HepG2 (cell line): ENCODE data around the gene C9orf78. TPM values are rescaled to one million over a fixed set of nuclear protein-coding genes. Genes with fewer than 3 reads are reported as not detected.

Experiments
- CENPX ChIP-seq: sonication (generic); formaldehyde crosslinking; IDR thresholded peaks from 2 replicates; pipeline ENCODE4 v1.9.0; 2021; ENCODE audit warnings: mild to moderate bottlenecking, missing genetic modification reagents, moderate library complexity
- DR1 ChIP-seq: sonication (generic); formaldehyde crosslinking; IDR thresholded peaks from 2 replicates; pipeline ENCODE4 v1.8.0; 2021; ENCODE audit warnings: mild to moderate bottlenecking, missing genetic modification reagents, inconsistent platforms
- EED ChIP-seq: sonication (generic); formaldehyde crosslinking; IDR thresholded peaks from 2 replicates; pipeline ENCODE4 v1.5.0; 2020; ENCODE audit warnings: mild to moderate bottlenecking, missing genetic modification reagents
- ELF4 ChIP-seq: sonication (generic); formaldehyde crosslinking; IDR thresholded peaks from 2 replicates; pipeline ENCODE4 v1.5.0; 2020; ENCODE audit warnings: missing genetic modification reagents, mild to moderate bottlenecking, moderate library complexity, borderline replicate concordance
- GABPA ChIP-seq, 2 experiments: IDR thresholded peaks; 2 replicates each; pipeline ENCODE4 v1.6.1; 2011 to 2016; ENCODE audit warnings: low read depth in 2 of 2, low read length in 1 of 2, missing biosample characterization in 1 of 2, missing genetic modification characterization in 1 of 2
- NFIC ChIP-seq: IDR thresholded peaks from 2 replicates; pipeline ENCODE4 v1.6.1; 2012; ENCODE audit warnings: mild to moderate bottlenecking, low read length, inconsistent platforms
- NFKB2 ChIP-seq: sonication (generic); formaldehyde crosslinking; IDR thresholded peaks from 2 replicates; pipeline ENCODE4 v1.4.0; 2020; ENCODE audit warnings: missing genetic modification reagents, borderline replicate concordance
- PAX8 ChIP-seq: sonication (generic); formaldehyde crosslinking; IDR thresholded peaks from 2 replicates; pipeline ENCODE4 v1.8.0; 2022; ENCODE audit warnings: mild to moderate bottlenecking, missing genetic modification reagents, borderline replicate concordance
- SCMH1 ChIP-seq: sonication (generic); formaldehyde crosslinking; IDR thresholded peaks from 2 replicates; pipeline ENCODE4 v1.9.0; 2021; ENCODE audit warnings: missing genetic modification reagents, mild to moderate bottlenecking, borderline replicate concordance
- SIN3A ChIP-seq: IDR thresholded peaks from 2 replicates; pipeline ENCODE4 v1.6.1; 2011; ENCODE audit warnings: low read depth, mild to moderate bottlenecking, control low read depth, low read length, borderline replicate concordance
- SSRP1 ChIP-seq: IDR thresholded peaks from 2 replicates; pipeline ENCODE4 v1.6.1; 2016; ENCODE audit warnings: control low read depth
- ZFP62 ChIP-seq: sonication (generic); formaldehyde crosslinking; IDR thresholded peaks from 2 replicates; pipeline ENCODE4 v1.4.0; 2020; ENCODE audit warnings: missing genetic modification reagents
- ZNF24 ChIP-seq: fragments of 450-650 bp; IDR thresholded peaks from 2 replicates; pipeline ENCODE4 v1.6.1; 2017; ENCODE audit warnings: antibody characterized with exemption, mild to moderate bottlenecking
- ZNF30 ChIP-seq: sonication (generic); formaldehyde crosslinking; IDR thresholded peaks from 2 replicates; pipeline ENCODE4 v1.5.0; 2020; ENCODE audit warnings: mild to moderate bottlenecking, missing genetic modification reagents
- ZNF567 ChIP-seq: sonication (generic); formaldehyde crosslinking; IDR thresholded peaks from 2 replicates; pipeline ENCODE4 v1.8.1; 2023; ENCODE audit warnings: mild to moderate bottlenecking, missing genetic modification reagents, borderline replicate concordance
- ZNF570 ChIP-seq: sonication (generic); formaldehyde crosslinking; IDR thresholded peaks from 2 replicates; pipeline ENCODE4 v1.4.0; 2020; ENCODE audit warnings: mild to moderate bottlenecking, missing genetic modification reagents, borderline replicate concordance
- ZNF577 ChIP-seq: sonication (generic); formaldehyde crosslinking; IDR thresholded peaks from 2 replicates; pipeline ENCODE4 v1.4.0; 2020; ENCODE audit warnings: mild to moderate bottlenecking, low read depth, missing genetic modification reagents, borderline replicate concordance
- ZNF589 ChIP-seq: sonication (generic); formaldehyde crosslinking; conservative IDR thresholded peaks from 2 replicates; pipeline ENCODE4 v1.8.0; 2022; ENCODE audit warnings: mild to moderate bottlenecking, moderate library complexity, missing genetic modification reagents
- ZNF7 ChIP-seq: IDR thresholded peaks from 2 replicates; pipeline ENCODE4 v1.6.1; 2016; ENCODE audit warnings: missing biosample characterization, missing genetic modification reagents
- ZNF790 ChIP-seq: sonication (generic); formaldehyde crosslinking; IDR thresholded peaks from 2 replicates; pipeline ENCODE4 v1.8.0; 2022; ENCODE audit warnings: missing genetic modification reagents, mild to moderate bottlenecking, borderline replicate concordance
- ZSCAN22 ChIP-seq: sonication (generic); formaldehyde crosslinking; IDR thresholded peaks from 2 replicates; pipeline ENCODE4 v1.4.0; 2020; ENCODE audit warnings: mild to moderate bottlenecking, missing genetic modification reagents
- polyA plus RNA-seq, 8 experiments: library from polyadenylated mRNA; depleted of rRNA in 3 of 8; stranded (reverse) in 7 of 8; unstranded in 1 of 8; fragments of >200 nt; fragmentation: Illumina TruSeq in 4 of 8; extraction: Trizol in 4 of 8; gene quantifications; 2 replicates each; pipeline versions ENCODE4 v1.2.1 to v1.2.3, GENCODE V29; 2011 to 2016; ENCODE audit warnings: low read depth in 4 of 8, missing spikeins in 1 of 8, mixed read lengths in 1 of 8; ENCODE audit not compliant: insufficient read depth in 1 of 8
- total RNA-seq, 5 experiments: library from RNA; depleted of rRNA; stranded (reverse); fragments of >200 nt; fragmentation: Illumina TruSeq; extraction: Trizol; gene quantifications; 2 replicates each; pipeline ENCODE4 v1.2.3, GENCODE V29; 2016; ENCODE audit warnings: low read depth in 1 of 5
- TF ChIP-seq, protein P1 (sequence below): sonication (generic); formaldehyde crosslinking; IDR thresholded peaks from 2 replicates; pipeline ENCODE4 v1.4.0; 2020; ENCODE audit warnings: missing genetic modification reagents
- TF ChIP-seq, protein P2 (sequence below): sonication (generic); formaldehyde crosslinking; conservative IDR thresholded peaks from 2 replicates; pipeline ENCODE4 v1.4.0; 2020; ENCODE audit warnings: missing genetic modification reagents
- TF ChIP-seq, protein P3 (sequence below): IDR thresholded peaks from 2 replicates; pipeline ENCODE4 v1.6.1; 2012; ENCODE audit warnings: inconsistent platforms
- TF ChIP-seq, protein P4 (sequence below): sonication (generic); formaldehyde crosslinking; IDR thresholded peaks from 2 replicates; pipeline ENCODE4 v1.8.1; 2023; ENCODE audit warnings: mild to moderate bottlenecking, missing genetic modification reagents, borderline replicate concordance
- TF ChIP-seq, protein P5 (sequence below): sonication (generic); formaldehyde crosslinking; conservative IDR thresholded peaks from 2 replicates; pipeline ENCODE4 v1.8.0; 2022; ENCODE audit warnings: missing genetic modification reagents

C9orf78 gene
- total and polyA plus RNA-seq, 2 of the 13 experiments (the other 11 are each of a cell fraction or from before 2014, with no cell fraction given), result 18.4 to 35.5 TPM

DNA sequence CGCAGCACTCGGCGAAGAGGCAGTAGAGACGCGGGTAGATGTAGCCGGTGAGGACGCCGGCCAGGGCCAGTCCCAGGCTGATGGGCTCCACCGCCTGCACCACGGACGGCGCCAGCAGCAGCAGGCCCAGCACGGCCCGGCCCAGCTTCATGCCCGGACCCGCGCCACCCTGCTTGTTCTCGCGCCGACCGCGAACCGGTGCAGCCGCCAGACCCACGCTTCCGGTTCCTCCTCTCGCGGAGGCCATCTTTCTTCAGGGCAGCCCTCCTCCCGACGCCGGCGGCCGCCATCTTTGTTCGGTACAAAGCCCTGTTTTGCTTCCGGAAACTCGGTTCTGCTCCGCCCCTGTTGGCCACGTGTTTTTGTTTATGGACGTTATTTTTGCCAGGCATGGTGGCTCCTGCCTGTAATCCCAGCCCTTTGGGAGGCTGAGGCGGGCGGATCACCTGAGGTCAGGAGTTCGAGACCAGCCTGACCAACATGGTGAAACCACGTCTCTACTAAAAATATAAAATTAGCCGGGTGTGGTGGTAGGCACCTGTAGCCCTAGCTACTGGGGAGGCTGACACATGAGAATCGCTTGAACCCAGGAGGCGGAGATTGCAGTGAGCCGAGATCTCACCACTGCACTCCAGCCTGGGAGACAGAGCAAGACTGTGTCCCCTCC is 11.0 kb downstream of the C9orf78 start, which contains the start of gene TOR1A (continued):
- TF ChIP-seq, protein P1, sequence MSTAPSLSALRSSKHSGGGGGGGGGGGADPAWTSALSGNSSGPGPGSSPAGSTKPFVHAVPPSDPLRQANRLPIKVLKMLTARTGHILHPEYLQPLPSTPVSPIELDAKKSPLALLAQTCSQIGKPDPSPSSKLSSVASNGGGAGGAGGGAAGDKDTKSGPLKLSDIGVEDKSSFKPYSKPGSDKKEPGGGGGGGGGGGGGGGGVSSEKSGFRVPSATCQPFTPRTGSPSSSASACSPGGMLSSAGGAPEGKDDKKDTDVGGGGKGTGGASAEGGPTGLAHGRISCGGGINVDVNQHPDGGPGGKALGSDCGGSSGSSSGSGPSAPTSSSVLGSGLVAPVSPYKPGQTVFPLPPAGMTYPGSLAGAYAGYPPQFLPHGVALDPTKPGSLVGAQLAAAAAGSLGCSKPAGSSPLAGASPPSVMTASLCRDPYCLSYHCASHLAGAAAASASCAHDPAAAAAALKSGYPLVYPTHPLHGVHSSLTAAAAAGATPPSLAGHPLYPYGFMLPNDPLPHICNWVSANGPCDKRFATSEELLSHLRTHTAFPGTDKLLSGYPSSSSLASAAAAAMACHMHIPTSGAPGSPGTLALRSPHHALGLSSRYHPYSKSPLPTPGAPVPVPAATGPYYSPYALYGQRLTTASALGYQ (CRISPR knock-in tag), result no peak
- TF ChIP-seq, protein P2, sequence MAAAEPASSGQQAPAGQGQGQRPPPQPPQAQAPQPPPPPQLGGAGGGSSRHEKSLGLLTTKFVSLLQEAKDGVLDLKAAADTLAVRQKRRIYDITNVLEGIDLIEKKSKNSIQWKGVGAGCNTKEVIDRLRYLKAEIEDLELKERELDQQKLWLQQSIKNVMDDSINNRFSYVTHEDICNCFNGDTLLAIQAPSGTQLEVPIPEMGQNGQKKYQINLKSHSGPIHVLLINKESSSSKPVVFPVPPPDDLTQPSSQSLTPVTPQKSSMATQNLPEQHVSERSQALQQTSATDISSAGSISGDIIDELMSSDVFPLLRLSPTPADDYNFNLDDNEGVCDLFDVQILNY (CRISPR knock-in tag), result peak; percentile 68; the same call in 1 of the 2 replicates
- TF ChIP-seq DR1 (CRISPR knock-in tag) (peak; percentile 80; the same call in 1 of the 2 replicates), NFKB2 (CRISPR knock-in tag) (peak; percentile 58; the same call in 1 of the 2 replicates), CENPX (no peak), PAX8 (CRISPR knock-in tag) (no peak), ZNF567 (CRISPR knock-in tag) (no peak), ZSCAN22 (CRISPR knock-in tag) (no peak), ZNF24 (no peak), SSRP1 (CRISPR knock-in tag) (0 out of 2 replicates have a peak, but pooled peaks have one; percentile 27), GABPA (IDR thresholded peaks at IDR 0.05; ENCODE audit: low read depth, low read length) (peak; percentile 88), GABPA (CRISPR knock-in tag; IDR thresholded peaks at IDR 0.05; ENCODE audit: low read depth) (peak; percentile 94), ZNF570 (CRISPR knock-in tag) (no peak), ELF4 (CRISPR knock-in tag) (peak; percentile 95), ZFP62 (no peak), ZNF589 (CRISPR knock-in tag) (peak; percentile 48; the same call in 1 of the 2 replicates), ZNF790 (CRISPR knock-in tag) (peak; percentile 45; the same call in 1 of the 2 replicates), ZNF7 (CRISPR knock-in tag) (no peak), EED (peak; percentile 85; the same call in 1 of the 2 replicates), SCMH1 (CRISPR knock-in tag) (no peak), ZNF30 (CRISPR knock-in tag) (no peak), ZNF577 (no peak), NFIC (no peak), SIN3A (peak; percentile 85; the same call in 1 of the 2 replicates)
- TF ChIP-seq, protein P3, sequence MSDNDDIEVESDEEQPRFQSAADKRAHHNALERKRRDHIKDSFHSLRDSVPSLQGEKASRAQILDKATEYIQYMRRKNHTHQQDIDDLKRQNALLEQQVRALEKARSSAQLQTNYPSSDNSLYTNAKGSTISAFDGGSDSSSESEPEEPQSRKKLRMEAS, result peak; percentile 92
- TF ChIP-seq, protein P4, sequence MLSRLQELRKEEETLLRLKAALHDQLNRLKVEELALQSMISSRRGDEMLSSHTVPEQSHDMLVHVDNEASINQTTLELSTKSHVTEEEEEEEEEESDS (CRISPR knock-in tag), result no peak
- TF ChIP-seq, protein P5, sequence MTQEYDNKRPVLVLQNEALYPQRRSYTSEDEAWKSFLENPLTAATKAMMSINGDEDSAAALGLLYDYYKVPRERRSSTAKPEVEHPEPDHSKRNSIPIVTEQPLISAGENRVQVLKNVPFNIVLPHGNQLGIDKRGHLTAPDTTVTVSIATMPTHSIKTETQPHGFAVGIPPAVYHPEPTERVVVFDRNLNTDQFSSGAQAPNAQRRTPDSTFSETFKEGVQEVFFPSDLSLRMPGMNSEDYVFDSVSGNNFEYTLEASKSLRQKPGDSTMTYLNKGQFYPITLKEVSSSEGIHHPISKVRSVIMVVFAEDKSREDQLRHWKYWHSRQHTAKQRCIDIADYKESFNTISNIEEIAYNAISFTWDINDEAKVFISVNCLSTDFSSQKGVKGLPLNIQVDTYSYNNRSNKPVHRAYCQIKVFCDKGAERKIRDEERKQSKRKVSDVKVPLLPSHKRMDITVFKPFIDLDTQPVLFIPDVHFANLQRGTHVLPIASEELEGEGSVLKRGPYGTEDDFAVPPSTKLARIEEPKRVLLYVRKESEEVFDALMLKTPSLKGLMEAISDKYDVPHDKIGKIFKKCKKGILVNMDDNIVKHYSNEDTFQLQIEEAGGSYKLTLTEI (CRISPR knock-in tag), result no peak
